ENCODE results near the gene ANTXR1.

- TF ChIP-seq, protein P1, sequence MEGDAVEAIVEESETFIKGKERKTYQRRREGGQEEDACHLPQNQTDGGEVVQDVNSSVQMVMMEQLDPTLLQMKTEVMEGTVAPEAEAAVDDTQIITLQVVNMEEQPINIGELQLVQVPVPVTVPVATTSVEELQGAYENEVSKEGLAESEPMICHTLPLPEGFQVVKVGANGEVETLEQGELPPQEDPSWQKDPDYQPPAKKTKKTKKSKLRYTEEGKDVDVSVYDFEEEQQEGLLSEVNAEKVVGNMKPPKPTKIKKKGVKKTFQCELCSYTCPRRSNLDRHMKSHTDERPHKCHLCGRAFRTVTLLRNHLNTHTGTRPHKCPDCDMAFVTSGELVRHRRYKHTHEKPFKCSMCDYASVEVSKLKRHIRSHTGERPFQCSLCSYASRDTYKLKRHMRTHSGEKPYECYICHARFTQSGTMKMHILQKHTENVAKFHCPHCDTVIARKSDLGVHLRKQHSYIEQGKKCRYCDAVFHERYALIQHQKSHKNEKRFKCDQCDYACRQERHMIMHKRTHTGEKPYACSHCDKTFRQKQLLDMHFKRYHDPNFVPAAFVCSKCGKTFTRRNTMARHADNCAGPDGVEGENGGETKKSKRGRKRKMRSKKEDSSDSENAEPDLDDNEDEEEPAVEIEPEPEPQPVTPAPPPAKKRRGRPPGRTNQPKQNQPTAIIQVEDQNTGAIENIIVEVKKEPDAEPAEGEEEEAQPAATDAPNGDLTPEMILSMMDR (IDR thresholded peaks at IDR 0.05): no peak
- TF ChIP-seq POLR2A (IDR thresholded peaks at IDR 0.05) (no peak), EP300 (IDR thresholded peaks at IDR 0.05) (no peak)
Observed at GRCh38 chr2:69157441-69157840, 144.5 kb downstream of the ANTXR1 start.
